Thoracic aorta (tissue), 2 donors: ENCODE results near the gene WNT4. TPM values are rescaled to one million over a fixed set of nuclear protein-coding genes. Genes with fewer than 3 reads are reported as not detected.

Experiments
- ATAC-seq: fragments of 150-250 bp; one replicate; pipeline ENCODE4 v1.8.0; 2017; ENCODE audit warnings: low read depth; ENCODE audit not compliant: insufficient number of reproducible peaks, low FRiP score
- DNase-seq: peaks from one replicate; pipeline ENCODE4 v3.0.0-alpha.2; 2020; ENCODE audit warnings: low spot score
- H3K27ac ChIP-seq, 2 donors: fragments of 200-600 bp; sonication (generic); 1 replicate in 1 of 2; 2 replicates in 1 of 2; pipeline ENCODE4 v1.5.1; 2016; ENCODE audit warnings: mild to moderate bottlenecking in 2 of 2, moderate library complexity in 2 of 2
- H3K27me3 ChIP-seq: fragments of 200-600 bp; sonication (generic); replicated peaks from 2 replicates; pipeline ENCODE4 v1.6.0; 2016; ENCODE audit warnings: mild to moderate bottlenecking; ENCODE audit not compliant: insufficient read depth
- H3K36me3 ChIP-seq: fragments of 200-600 bp; sonication (generic); one replicate; pipeline ENCODE4 v1.5.1; 2016
- H3K4me1 ChIP-seq, 2 donors: fragments of 200-600 bp; sonication (generic); 1 replicate in 1 of 2; 2 replicates in 1 of 2; pipeline versions ENCODE4 v1.5.1 to v1.6.0; 2016; ENCODE audit warnings: low read depth in 2 of 2, mild to moderate bottlenecking in 1 of 2; ENCODE audit not compliant: control insufficient read depth in 1 of 2
- H3K4me3 ChIP-seq: fragments of 200-600 bp; sonication (generic); 2 replicates; pipeline ENCODE4 v1.5.1; 2016; ENCODE audit warnings: mild to moderate bottlenecking
- H3K9me3 ChIP-seq: fragments of 200-600 bp; sonication (generic); 2 replicates; pipeline ENCODE4 v1.5.1; 2016
- CTCF ChIP-seq: fragments of 200-600 bp; sonication (generic); IDR thresholded peaks from one replicate; pipeline ENCODE4 v1.5.1; 2019; ENCODE audit warnings: antibody characterized with exemption
- total RNA-seq, 2 donors: library from RNA; depleted of rRNA; stranded (reverse); fragments of >200 nt; gene quantifications; one replicate each; pipeline versions ENCODE4 v1.1.0 to v1.2.3, GENCODE V29; 2016

Gene WNT4
- not detected for total RNA-seq

GRCh38 chr1:22143065-22144033 lies at the start of gene WNT4:
TSS of gene WNT4 (minus strand) at chr1:22143097. CDS start at chr1:22142922, 175 bp downstream.
- peak; percentile 9 for TF ChIP-seq CTCF
- Histone ChIP-seq H3K27me3 (no peaks in the 10 kb centered on the region), H3K4me3 (peak within 1 kb of the TSS; percentile 72), H3K9me3 (no peaks in the 10 kb centered on the region), H3K36me3 (no peaks in the 10 kb centered on the region), H3K4me1 (peaks cover 6 to 17% of the 10 kb centered on the region in 2 donors), H3K27ac (no peak within 1 kb of the TSS)
- DNase-seq (no peak), ATAC-seq (no peak)

- DNase-seq (no peak), ATAC-seq (no peak)
- no peak for TF ChIP-seq CTCF
These were observed 47.8 kb upstream of the WNT4 start for GRCh38 chr1:22190731-22191130.

GRCh38 chr1:22190251-22190650 lies 47.4 kb upstream of the WNT4 start:
- TF ChIP-seq CTCF: no peak
- no peak overlapping the region for H3K27ac ChIP-seq
- H3K27me3 ChIP-seq: no peaks in the 10 kb centered on the region
- no peaks in the 10 kb centered on the region for H3K9me3 ChIP-seq
- no peaks in the 10 kb centered on the region for H3K36me3 ChIP-seq
- H3K4me1 ChIP-seq: no peaks in the 10 kb centered on the region
- H3K4me3 ChIP-seq: no peak overlapping the region
- ATAC-seq (no peak), DNase-seq (no peak)

More at GRCh38 chr1:22190731-22191130, 47.8 kb upstream of the WNT4 start:
- H3K36me3 ChIP-seq: no peaks in the 10 kb centered on the region
- no peak overlapping the region for H3K4me3 ChIP-seq
- H3K27ac ChIP-seq: no peak overlapping the region
- no peaks in the 10 kb centered on the region for H3K9me3 ChIP-seq
- H3K4me1 ChIP-seq: no peaks in the 10 kb centered on the region
- no peaks in the 10 kb centered on the region for H3K27me3 ChIP-seq

GRCh38 chr1:22189619-22190018 lies 46.7 kb upstream of the WNT4 start:
- ATAC-seq: no peak
- Histone ChIP-seq H3K36me3 (no peaks in the 10 kb centered on the region), H3K9me3 (no peaks in the 10 kb centered on the region), H3K4me3 (no peak overlapping the region), H3K4me1 (no peaks in the 10 kb centered on the region), H3K27ac (no peak overlapping the region), H3K27me3 (no peaks in the 10 kb centered on the region)
- DNase-seq: no peak
- TF ChIP-seq CTCF: no peak

- Histone ChIP-seq H3K27me3 (no peaks in the 10 kb centered on the region), H3K4me3 (no peak overlapping the region), H3K36me3 (no peaks in the 10 kb centered on the region), H3K4me1 (no peaks in the 10 kb centered on the region), H3K27ac (no peak overlapping the region), H3K9me3 (no peaks in the 10 kb centered on the region)
- TF ChIP-seq CTCF: no peak
- no peak for DNase-seq
- no peak for ATAC-seq
These were observed 46.0 kb upstream of the WNT4 start for GRCh38 chr1:22188914-22189313.
